PC-3 (cell line): ENCODE measurements around the gene SUGP1. TPM values are rescaled to one million over a fixed set of nuclear protein-coding genes. Genes with fewer than 3 reads are reported as not detected.
"Not testable (repeated sequence)": the region's sequence is repeated elsewhere in the genome, so short reads cannot be mapped to it uniquely, and the experiment has no call there.

Experiments used
- ATAC-seq: fragments of 200-7000 bp; cut with Tn5 transposase; 2 replicates; pipeline ENCODE4 v1.9.1; 2020; ENCODE audit warnings: mild to moderate bottlenecking, moderate library complexity
- BruUV-seq: library from RNA; stranded (reverse); fragments of 400-500 nt; replicated peaks from 2 replicates; lab custom pipeline; 2021; lab: Mats Ljungman, UMichigan
- CTCF ChIA-PET: fragments of 300-600 bp; sonication (Branson Sonifier 250); formaldehyde crosslinking; loops from one replicate; lab custom pipeline; 2022; ENCODE audit warnings: antibody characterized with exemption; lab: Charles Lee
- POLR2A ChIA-PET: fragments of 300-600 bp; sonication (Branson Sonifier 250); formaldehyde crosslinking; loops from one replicate; lab custom pipeline; 2022; ENCODE audit warnings: antibody characterized with exemption; ENCODE audit not compliant: unreplicated experiment; lab: Charles Lee
- DNase-seq: peaks from one replicate; pipeline ENCODE4 v3.0.0-alpha.2; 2015
- H2AFZ ChIP-seq: fragments of 300-600 bp; sonication (generic); 2 replicates; pipeline ENCODE4 v1.6.0; 2016; ENCODE audit warnings: antibody characterized with exemption, low read length
- H3F3A ChIP-seq: fragments of 300-600 bp; sonication (generic); one replicate; pipeline ENCODE4 v1.6.0; 2017; ENCODE audit warnings: antibody characterized with exemption, low read length, control low read depth, mild to moderate bottlenecking; ENCODE audit not compliant: unreplicated experiment
- H3K27ac ChIP-seq: fragments of 300-600 bp; sonication (generic); 2 replicates; pipeline ENCODE4 v1.5.1; 2016; ENCODE audit warnings: mild to moderate bottlenecking, low read length
- H3K27me3 ChIP-seq: fragments of 300-600 bp; sonication (generic); 2 replicates; pipeline ENCODE4 v1.6.1; 2016; ENCODE audit warnings: low read length, mixed read lengths
- H3K36me3 ChIP-seq: fragments of 300-600 bp; sonication (generic); 2 replicates; pipeline ENCODE4 v1.6.1; 2016; ENCODE audit warnings: low read depth, mixed run types, low read length, mixed read lengths
- H3K4me1 ChIP-seq: fragments of 300-600 bp; sonication (generic); 2 replicates; pipeline ENCODE4 v1.5.1; 2016; ENCODE audit warnings: low read length; ENCODE audit not compliant: insufficient read depth
- H3K4me2 ChIP-seq: fragments of 300-600 bp; sonication (generic); 2 replicates; pipeline ENCODE4 v1.6.0; 2016; ENCODE audit warnings: low read length
- H3K4me3 ChIP-seq: fragments of 300-600 bp; sonication (generic); 2 replicates; pipeline ENCODE4 v1.5.1; 2016; ENCODE audit warnings: mild to moderate bottlenecking, low read length, mixed read lengths
- H3K79me2 ChIP-seq: fragments of 300-600 bp; sonication (generic); 2 replicates; pipeline ENCODE4 v1.6.1; 2017; ENCODE audit warnings: low read length, mixed read lengths
- H3K9ac ChIP-seq: fragments of 300-600 bp; sonication (generic); 2 replicates; pipeline ENCODE4 v1.6.0; 2016; ENCODE audit warnings: mild to moderate bottlenecking, low read length
- H3K9me2 ChIP-seq: fragments of 300-600 bp; sonication (generic); replicated peaks from 2 replicates; pipeline ENCODE4 v1.6.1; 2016; ENCODE audit warnings: mixed run types, low read length, mixed read lengths
- H3K9me3 ChIP-seq: fragments of 300-600 bp; sonication (generic); 2 replicates; pipeline ENCODE4 v1.6.1; 2016; ENCODE audit warnings: low read length, mixed read lengths
- H4K20me1 ChIP-seq: fragments of 300-600 bp; sonication (generic); 2 replicates; pipeline ENCODE4 v1.6.1; 2016; ENCODE audit warnings: low read length, mixed read lengths
- EZH2 ChIP-seq: fragments of 300-600 bp; sonication (generic); IDR thresholded peaks from one replicate; pipeline ENCODE4 v1.6.1; 2017; ENCODE audit warnings: antibody characterized with exemption, mild to moderate bottlenecking, low read length; ENCODE audit not compliant: unreplicated experiment
- EZH2phosphoT487 ChIP-seq: fragments of 300-600 bp; sonication (generic); IDR thresholded peaks from 2 replicates; pipeline ENCODE4 v1.6.1; 2018; ENCODE audit warnings: mild to moderate bottlenecking, antibody characterized with exemption, low read length, borderline replicate concordance
- intact Hi-C: fragments of 100-400 bp; cut with micrococcal nuclease; formaldehyde crosslinking; loops from 2 replicates; pipeline ENCODE4 v1.9.0; 2023
- total RNA-seq: library from RNA; depleted of rRNA; stranded (reverse); fragments of >200 nt; gene quantifications from 2 replicates; pipeline ENCODE4 v1.2.3, GENCODE V29; 2014
- TF ChIP-seq, protein P1 (sequence below): fragments of 300-600 bp; sonication (generic); conservative IDR thresholded peaks from 2 replicates; pipeline ENCODE4 v1.5.1; 2017; ENCODE audit warnings: antibody characterized with exemption, low read depth, mild to moderate bottlenecking, low read length

SUGP1 gene
- total RNA-seq, 1 experiment from 2014 or later, result 42.1 TPM

GRCh38 chr19:19352823-19353222 is 32.5 kb upstream of the SUGP1 start:
- no peaks in the 10 kb centered on the region for H3K4me1 ChIP-seq
- H3K9me3 ChIP-seq, result no peaks in the 10 kb centered on the region
- intact Hi-C loops, result no loop called here
- POLR2A ChIA-PET, result no interaction called here
- H3K36me3 ChIP-seq, result peaks cover 7% of the 10 kb centered on the region; the same call in 1 of the 2 replicates
- no peak overlapping the region for H3K4me2 ChIP-seq
- H3K9ac ChIP-seq, result no peak overlapping the region
- H3K79me2 ChIP-seq, result no peaks in the 10 kb centered on the region
- ATAC-seq, result no peak
- BruUV-seq, result no TSS peak
- H3K9me2 ChIP-seq, result no peaks in the 10 kb centered on the region
- CTCF ChIA-PET, result no interaction called here
- no peak overlapping the region for H2AFZ ChIP-seq
- H3K4me3 ChIP-seq, result no peak overlapping the region
- H4K20me1 ChIP-seq, result no peaks in the 10 kb centered on the region
- H3K27me3 ChIP-seq, result no peaks in the 10 kb centered on the region
- H3K27ac ChIP-seq, result no peak overlapping the region
- no peak for TF ChIP-seq EZH2
- no peak for TF ChIP-seq EZH2phosphoT487
- TF ChIP-seq, protein P1, sequence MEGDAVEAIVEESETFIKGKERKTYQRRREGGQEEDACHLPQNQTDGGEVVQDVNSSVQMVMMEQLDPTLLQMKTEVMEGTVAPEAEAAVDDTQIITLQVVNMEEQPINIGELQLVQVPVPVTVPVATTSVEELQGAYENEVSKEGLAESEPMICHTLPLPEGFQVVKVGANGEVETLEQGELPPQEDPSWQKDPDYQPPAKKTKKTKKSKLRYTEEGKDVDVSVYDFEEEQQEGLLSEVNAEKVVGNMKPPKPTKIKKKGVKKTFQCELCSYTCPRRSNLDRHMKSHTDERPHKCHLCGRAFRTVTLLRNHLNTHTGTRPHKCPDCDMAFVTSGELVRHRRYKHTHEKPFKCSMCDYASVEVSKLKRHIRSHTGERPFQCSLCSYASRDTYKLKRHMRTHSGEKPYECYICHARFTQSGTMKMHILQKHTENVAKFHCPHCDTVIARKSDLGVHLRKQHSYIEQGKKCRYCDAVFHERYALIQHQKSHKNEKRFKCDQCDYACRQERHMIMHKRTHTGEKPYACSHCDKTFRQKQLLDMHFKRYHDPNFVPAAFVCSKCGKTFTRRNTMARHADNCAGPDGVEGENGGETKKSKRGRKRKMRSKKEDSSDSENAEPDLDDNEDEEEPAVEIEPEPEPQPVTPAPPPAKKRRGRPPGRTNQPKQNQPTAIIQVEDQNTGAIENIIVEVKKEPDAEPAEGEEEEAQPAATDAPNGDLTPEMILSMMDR, result no peak
- DNase-seq, result no peak
- H3F3A ChIP-seq, result no peaks in the 10 kb centered on the region

GRCh38 chr19:19350756-19351155 is 30.4 kb upstream of the SUGP1 start:
- H4K20me1 ChIP-seq, H3K79me2 ChIP-seq, H3K4me1 ChIP-seq, H3K4me3 ChIP-seq, H3K4me2 ChIP-seq, H3K9ac ChIP-seq, BruUV-seq, intact Hi-C loops, POLR2A ChIA-PET, H3K27me3 ChIP-seq, ATAC-seq, H3F3A ChIP-seq, H3K9me3 ChIP-seq, DNase-seq, H2AFZ ChIP-seq, CTCF ChIA-PET, H3K9me2 ChIP-seq, H3K27ac ChIP-seq: not testable (repeated sequence)
- peaks cover 18% of the 10 kb centered on the region; the same call in 1 of the 2 replicates for H3K36me3 ChIP-seq

GRCh38 chr19:19349365-19349764 is 29.1 kb upstream of the SUGP1 start:
- no peak overlapping the region for H3K27ac ChIP-seq
- no peak for ATAC-seq
- peaks cover 26% of the 10 kb centered on the region; the same call in 1 of the 2 replicates for H3K36me3 ChIP-seq
- no peak overlapping the region for H3K4me3 ChIP-seq
- no peak overlapping the region for H3K9ac ChIP-seq
- ChIA-PET CTCF (no interaction called here), POLR2A (no interaction called here)
- no peaks in the 10 kb centered on the region for H3K9me2 ChIP-seq
- BruUV-seq, result no TSS peak
- no peaks in the 10 kb centered on the region for H4K20me1 ChIP-seq
- no peak overlapping the region for H2AFZ ChIP-seq
- no peaks in the 10 kb centered on the region for H3K79me2 ChIP-seq
- no peaks in the 10 kb centered on the region for H3K27me3 ChIP-seq
- no peaks in the 10 kb centered on the region for H3K4me1 ChIP-seq
- H3K9me3 ChIP-seq, result no peaks in the 10 kb centered on the region
- H3K4me2 ChIP-seq, result no peak overlapping the region
- TF ChIP-seq, protein P1, result no peak
- no peaks in the 10 kb centered on the region for H3F3A ChIP-seq
- intact Hi-C loops, result no loop called here
- DNase-seq, result no peak
